ENCODE data around the gene TRIP12. TPM values are rescaled to one million over a fixed set of nuclear protein-coding genes. Genes with fewer than 3 reads are reported as not detected.

Gene TRIP12
- polyA plus RNA-seq, 1 donor from 2014 or later: 57.2 TPM

DNA sequence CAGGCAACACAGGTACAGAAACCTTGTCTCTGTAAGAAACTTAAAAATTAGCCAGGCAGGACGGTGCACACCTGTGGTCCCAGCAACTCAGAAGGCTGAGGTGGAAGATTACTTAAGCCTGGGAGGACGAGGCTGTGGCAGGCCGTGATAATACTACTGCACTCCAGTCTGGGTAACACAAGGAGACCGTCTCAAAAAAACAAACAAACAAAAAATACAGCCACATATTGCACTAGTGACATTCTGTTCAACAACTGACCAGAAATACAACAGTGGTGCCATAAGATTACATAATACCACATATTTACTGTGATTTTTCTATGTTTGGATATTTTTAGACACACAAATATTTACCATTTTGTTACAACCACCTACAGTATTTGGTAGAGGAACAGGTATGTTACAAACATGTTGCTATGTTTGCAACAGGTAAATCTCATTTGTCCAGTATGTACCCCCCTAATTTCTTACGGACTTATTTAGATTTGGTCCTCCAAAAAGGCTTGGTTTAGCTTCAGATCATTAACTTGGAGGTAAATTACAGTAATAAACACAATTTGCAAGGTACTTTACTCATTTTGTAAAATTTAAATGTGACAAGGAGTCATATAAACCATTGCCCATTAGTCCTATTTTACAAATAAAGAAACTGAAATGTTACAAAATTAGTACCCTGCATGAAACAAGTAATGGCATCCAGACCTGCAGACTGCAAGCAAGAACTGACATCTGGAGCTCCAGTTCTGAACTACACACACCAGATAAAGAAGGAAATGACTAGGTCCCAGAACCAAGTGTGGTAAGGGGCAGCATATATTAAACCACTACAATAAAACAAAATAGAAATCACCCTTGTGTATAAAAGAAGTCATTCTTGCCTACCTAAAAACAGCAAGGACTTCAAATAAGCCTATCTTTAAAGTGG lies 36.8 kb downstream of the TRIP12 start:
- Histone ChIP-seq H3F3A (ENCODE audit: insufficient read depth, low read length, poor library complexity, severe bottlenecking) (no peaks in the 10 kb centered on the region), H3K9me2 (ENCODE audit: insufficient read depth, low read length) (no peaks in the 10 kb centered on the region), H3K36me3 (ENCODE audit: insufficient read depth, low read length) (no peaks in the 10 kb centered on the region), H3K79me2 (replicated peaks; ENCODE audit: insufficient read depth, low read length) (peaks cover 16% of the 10 kb centered on the region), H3K27ac (ENCODE audit: low read length) (no peak overlapping the region), H2AFZ (ENCODE audit: low read depth, low read length) (no peak overlapping the region), H3K4me2 (ENCODE audit: low read length) (no peak overlapping the region), H3K4me3 (ENCODE audit: low read length) (no peak overlapping the region), H3K27me3 (ENCODE audit: insufficient read depth, low read depth, low read length) (no peaks in the 10 kb centered on the region), H3K9ac (ENCODE audit: low read length) (no peak overlapping the region), H4K20me1 (ENCODE audit: insufficient read depth) (no peaks in the 10 kb centered on the region), H3K9me3 (ENCODE audit: low read length) (no peaks in the 10 kb centered on the region)
- TF ChIP-seq POLR2AphosphoS5 (IDR thresholded peaks at IDR 0.05) (no peak), EP300 (conservative IDR thresholded peaks at IDR 0.05; ENCODE audit: poor library complexity, severe bottlenecking) (no peak), SMC3 (conservative IDR thresholded peaks at IDR 0.05; ENCODE audit: poor library complexity) (no peak), TAF1 (IDR thresholded peaks at IDR 0.05; ENCODE audit: low read depth) (no peak), RAD21 (conservative IDR thresholded peaks at IDR 0.05) (no peak), MXI1 (conservative IDR thresholded peaks at IDR 0.05; ENCODE audit: poor library complexity, severe bottlenecking) (no peak), EZH2 (IDR thresholded peaks at IDR 0.05; ENCODE audit: borderline replicate concordance, insufficient read depth, low read length, poor library complexity, severe bottlenecking) (no peak)
- TF ChIP-seq, protein P1, sequence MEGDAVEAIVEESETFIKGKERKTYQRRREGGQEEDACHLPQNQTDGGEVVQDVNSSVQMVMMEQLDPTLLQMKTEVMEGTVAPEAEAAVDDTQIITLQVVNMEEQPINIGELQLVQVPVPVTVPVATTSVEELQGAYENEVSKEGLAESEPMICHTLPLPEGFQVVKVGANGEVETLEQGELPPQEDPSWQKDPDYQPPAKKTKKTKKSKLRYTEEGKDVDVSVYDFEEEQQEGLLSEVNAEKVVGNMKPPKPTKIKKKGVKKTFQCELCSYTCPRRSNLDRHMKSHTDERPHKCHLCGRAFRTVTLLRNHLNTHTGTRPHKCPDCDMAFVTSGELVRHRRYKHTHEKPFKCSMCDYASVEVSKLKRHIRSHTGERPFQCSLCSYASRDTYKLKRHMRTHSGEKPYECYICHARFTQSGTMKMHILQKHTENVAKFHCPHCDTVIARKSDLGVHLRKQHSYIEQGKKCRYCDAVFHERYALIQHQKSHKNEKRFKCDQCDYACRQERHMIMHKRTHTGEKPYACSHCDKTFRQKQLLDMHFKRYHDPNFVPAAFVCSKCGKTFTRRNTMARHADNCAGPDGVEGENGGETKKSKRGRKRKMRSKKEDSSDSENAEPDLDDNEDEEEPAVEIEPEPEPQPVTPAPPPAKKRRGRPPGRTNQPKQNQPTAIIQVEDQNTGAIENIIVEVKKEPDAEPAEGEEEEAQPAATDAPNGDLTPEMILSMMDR (IDR thresholded peaks at IDR 0.05; ENCODE audit: poor library complexity, severe bottlenecking): no peak
- TF ChIP-seq, protein P2, sequence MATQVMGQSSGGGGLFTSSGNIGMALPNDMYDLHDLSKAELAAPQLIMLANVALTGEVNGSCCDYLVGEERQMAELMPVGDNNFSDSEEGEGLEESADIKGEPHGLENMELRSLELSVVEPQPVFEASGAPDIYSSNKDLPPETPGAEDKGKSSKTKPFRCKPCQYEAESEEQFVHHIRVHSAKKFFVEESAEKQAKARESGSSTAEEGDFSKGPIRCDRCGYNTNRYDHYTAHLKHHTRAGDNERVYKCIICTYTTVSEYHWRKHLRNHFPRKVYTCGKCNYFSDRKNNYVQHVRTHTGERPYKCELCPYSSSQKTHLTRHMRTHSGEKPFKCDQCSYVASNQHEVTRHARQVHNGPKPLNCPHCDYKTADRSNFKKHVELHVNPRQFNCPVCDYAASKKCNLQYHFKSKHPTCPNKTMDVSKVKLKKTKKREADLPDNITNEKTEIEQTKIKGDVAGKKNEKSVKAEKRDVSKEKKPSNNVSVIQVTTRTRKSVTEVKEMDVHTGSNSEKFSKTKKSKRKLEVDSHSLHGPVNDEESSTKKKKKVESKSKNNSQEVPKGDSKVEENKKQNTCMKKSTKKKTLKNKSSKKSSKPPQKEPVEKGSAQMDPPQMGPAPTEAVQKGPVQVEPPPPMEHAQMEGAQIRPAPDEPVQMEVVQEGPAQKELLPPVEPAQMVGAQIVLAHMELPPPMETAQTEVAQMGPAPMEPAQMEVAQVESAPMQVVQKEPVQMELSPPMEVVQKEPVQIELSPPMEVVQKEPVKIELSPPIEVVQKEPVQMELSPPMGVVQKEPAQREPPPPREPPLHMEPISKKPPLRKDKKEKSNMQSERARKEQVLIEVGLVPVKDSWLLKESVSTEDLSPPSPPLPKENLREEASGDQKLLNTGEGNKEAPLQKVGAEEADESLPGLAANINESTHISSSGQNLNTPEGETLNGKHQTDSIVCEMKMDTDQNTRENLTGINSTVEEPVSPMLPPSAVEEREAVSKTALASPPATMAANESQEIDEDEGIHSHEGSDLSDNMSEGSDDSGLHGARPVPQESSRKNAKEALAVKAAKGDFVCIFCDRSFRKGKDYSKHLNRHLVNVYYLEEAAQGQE (IDR thresholded peaks at IDR 0.05; ENCODE audit: borderline replicate concordance): no peak

DNA sequence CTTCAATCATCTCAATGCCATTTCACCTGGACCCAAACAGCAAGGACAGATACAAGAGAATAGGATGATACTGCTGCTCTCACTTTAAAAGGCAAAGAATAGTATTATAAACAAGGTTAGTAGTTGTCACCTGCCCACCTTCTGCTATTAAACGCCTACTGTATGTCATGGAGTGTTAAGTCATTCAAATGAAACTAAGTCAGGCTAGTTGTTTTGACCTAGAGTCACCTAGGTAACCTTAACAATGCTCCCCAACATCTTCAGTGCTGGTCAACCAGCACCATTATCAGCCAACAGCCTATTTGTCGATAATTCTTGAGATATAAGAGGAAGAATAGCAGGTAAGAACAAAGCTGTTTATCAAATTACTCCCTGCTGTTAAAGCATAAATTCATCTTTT lies 39.2 kb downstream of the TRIP12 start:
- no peak overlapping the region for H3K9ac ChIP-seq (ENCODE audit: low read length)
- peaks cover 7% of the 10 kb centered on the region for H3K36me3 ChIP-seq (ENCODE audit: insufficient read depth, low read length)
- H3K4me2 ChIP-seq (ENCODE audit: low read length): no peak overlapping the region
- H3K4me3 ChIP-seq (ENCODE audit: low read length): no peak overlapping the region
- no peaks in the 10 kb centered on the region for H3K27me3 ChIP-seq (ENCODE audit: insufficient read depth, low read depth, low read length)
- no peaks in the 10 kb centered on the region for H3K9me2 ChIP-seq (ENCODE audit: insufficient read depth, low read length)
- no peak overlapping the region for H3K27ac ChIP-seq (ENCODE audit: low read length)
- H3F3A ChIP-seq (ENCODE audit: insufficient read depth, low read length, poor library complexity, severe bottlenecking): no peaks in the 10 kb centered on the region
- H3K79me2 ChIP-seq (replicated peaks; ENCODE audit: insufficient read depth, low read length): peaks cover 9% of the 10 kb centered on the region
- TF ChIP-seq MXI1 (conservative IDR thresholded peaks at IDR 0.05; ENCODE audit: poor library complexity, severe bottlenecking): no peak
- TF ChIP-seq, protein P2 (IDR thresholded peaks at IDR 0.05; ENCODE audit: borderline replicate concordance): no peak
- TF ChIP-seq RAD21 (conservative IDR thresholded peaks at IDR 0.05): no peak
- no peak for TF ChIP-seq EZH2 (IDR thresholded peaks at IDR 0.05; ENCODE audit: borderline replicate concordance, insufficient read depth, low read length, poor library complexity, severe bottlenecking)
- TF ChIP-seq, protein P1 (IDR thresholded peaks at IDR 0.05; ENCODE audit: poor library complexity, severe bottlenecking): no peak
- TF ChIP-seq EP300 (conservative IDR thresholded peaks at IDR 0.05; ENCODE audit: poor library complexity, severe bottlenecking): no peak
- TF ChIP-seq POLR2AphosphoS5 (IDR thresholded peaks at IDR 0.05): no peak
- TF ChIP-seq SMC3 (conservative IDR thresholded peaks at IDR 0.05; ENCODE audit: poor library complexity): no peak
- TF ChIP-seq TAF1 (IDR thresholded peaks at IDR 0.05; ENCODE audit: low read depth): no peak
- H4K20me1 ChIP-seq (ENCODE audit: insufficient read depth): no peaks in the 10 kb centered on the region
- no peaks in the 10 kb centered on the region for H3K9me3 ChIP-seq (ENCODE audit: low read length)
- no peak overlapping the region for H2AFZ ChIP-seq (ENCODE audit: low read depth, low read length)

All from neural cell (in vitro differentiated cells).